GM12878 (cell line): ENCODE measurements around the gene CERT1. TPM values are rescaled to one million over a fixed set of nuclear protein-coding genes. Genes with fewer than 3 reads are reported as not detected.

Experiments used
- ATAC-seq: fragments of 200-7000 bp; cut with Tn5 transposase; 3 replicates; pipeline ENCODE4 v1.9.1; 2020; ENCODE audit warnings: mild to moderate bottlenecking, moderate library complexity
- BruUV-seq: library from RNA; stranded (reverse); fragments of 400-500 nt; replicated peaks from 2 replicates; lab custom pipeline; 2021; lab: Mats Ljungman, UMichigan
- CTCF ChIA-PET: fragments of 300-600 bp; sonication (Branson Sonifier 250); formaldehyde crosslinking; extraction: SDS; loops from one replicate; lab custom pipeline; 2021; ENCODE audit warnings: inconsistent platforms; lab: Yijun Ruan, JAX
- POLR2A ChIA-PET: fragments of 350-600 bp; formaldehyde crosslinking; extraction: SDS; loops from one replicate; lab custom pipeline; 2021; ENCODE audit warnings: inconsistent platforms; lab: Charles Lee
- RAD21 ChIA-PET: fragments of 300-600 bp; sonication (Branson Sonifier 250); formaldehyde crosslinking; loops from one replicate; lab custom pipeline; 2023; ENCODE audit warnings: antibody characterized with exemption; ENCODE audit not compliant: unreplicated experiment; lab: Charles Lee
- SMC1A ChIA-PET: fragments of 300-600 bp; sonication (Branson Sonifier 250); formaldehyde crosslinking; loops from one replicate; lab custom pipeline; 2023; ENCODE audit not compliant: unreplicated experiment, uncharacterized antibody; lab: Charles Lee
- DNase-seq: peaks from one replicate; pipeline ENCODE4 v3.0.0-alpha.2; 2011; ENCODE audit warnings: low read depth, low spot score
- FAIRE-seq: peaks from 3 replicates; lab custom pipeline; 2011; peaks lifted over from hg19 to GRCh38; lab: Jason Lieb, UNC
- H2AFZ ChIP-seq: 2 replicates; pipeline ENCODE4 v1.6.0; 2011; ENCODE audit warnings: low read depth, low read length, control low read depth; ENCODE audit not compliant: control insufficient read depth
- H3K27ac ChIP-seq: 2 replicates; pipeline ENCODE4 v1.5.1; 2011; ENCODE audit warnings: control low read depth; ENCODE audit not compliant: control insufficient read depth, insufficient read depth
- H3K27me3 ChIP-seq, 2 experiments: replicated peaks in 1 of 2; 2 replicates each; pipeline versions ENCODE4 v1.6.0 to v1.6.1; 2011; ENCODE audit warnings: low read length in 1 of 2; ENCODE audit not compliant: control insufficient read depth in 2 of 2, insufficient read depth in 2 of 2
- H3K36me3 ChIP-seq, 2 experiments: 2 replicates each; pipeline ENCODE4 v1.5.1; 2011; ENCODE audit warnings: low read length in 1 of 2; ENCODE audit not compliant: control insufficient read depth in 2 of 2, insufficient read depth in 2 of 2
- H3K4me1 ChIP-seq: 2 replicates; pipeline ENCODE4 v1.6.1; 2011; ENCODE audit warnings: mild to moderate bottlenecking, low read length, moderate library complexity, mixed read lengths; ENCODE audit not compliant: control insufficient read depth, insufficient read depth
- H3K4me2 ChIP-seq: 2 replicates; pipeline ENCODE4 v1.6.0; 2011; ENCODE audit warnings: control low read depth; ENCODE audit not compliant: control insufficient read depth, insufficient read depth
- H3K4me3 ChIP-seq: fragments of 200-600 bp; sonication (generic); 2 replicates; pipeline ENCODE4 v1.5.1; 2016
- H3K79me2 ChIP-seq: 2 replicates; pipeline ENCODE4 v1.6.0; 2011; ENCODE audit warnings: low read length; ENCODE audit not compliant: control insufficient read depth, insufficient read depth
- H3K9ac ChIP-seq: 2 replicates; pipeline ENCODE4 v1.8.0; 2011; ENCODE audit warnings: low read length, control low read depth, mixed read lengths; ENCODE audit not compliant: control insufficient read depth, insufficient read depth
- H3K9me3 ChIP-seq: replicated peaks from 3 replicates; pipeline ENCODE4 v1.5.1; 2011; ENCODE audit warnings: mild to moderate bottlenecking, low read length; ENCODE audit not compliant: control insufficient read depth, insufficient read depth
- H4K20me1 ChIP-seq: 2 replicates; pipeline ENCODE4 v1.6.0; 2011; ENCODE audit not compliant: control insufficient read depth, insufficient read depth
- EGR1 ChIP-seq, 2 experiments: IDR thresholded peaks; 1 replicate in 1 of 2; 2 replicates in 1 of 2; pipeline ENCODE4 v1.6.1; 2011 to 2012; ENCODE audit warnings: low read depth in 2 of 2, low read length in 2 of 2, borderline replicate concordance in 1 of 2, mild to moderate bottlenecking in 1 of 2, moderate library complexity in 1 of 2
- FOXK2 ChIP-seq: fragments of 450-650 bp; IDR thresholded peaks from 2 replicates; pipeline ENCODE4 v1.6.1; 2017; ENCODE audit warnings: mild to moderate bottlenecking, moderate library complexity
- IRF3 ChIP-seq: fragments of 450-650 bp; IDR thresholded peaks from 2 replicates; pipeline ENCODE4 v1.6.1; 2014; ENCODE audit warnings: mild to moderate bottlenecking
- KDM1A ChIP-seq: fragments of 200-600 bp; sonication (generic); IDR thresholded peaks from 2 replicates; pipeline ENCODE4 v1.6.1; 2016; ENCODE audit warnings: borderline replicate concordance
- MEF2B ChIP-seq: fragments of 450-650 bp; IDR thresholded peaks from 2 replicates; pipeline ENCODE4 v1.6.1; 2018; ENCODE audit warnings: mild to moderate bottlenecking, moderate library complexity; ENCODE audit not compliant: partially characterized antibody, poor library complexity, severe bottlenecking
- MYC ChIP-seq: IDR thresholded peaks from 2 replicates; pipeline ENCODE4 v1.6.1; 2011; ENCODE audit warnings: mild to moderate bottlenecking, low read length, moderate library complexity, inconsistent platforms; ENCODE audit not compliant: insufficient read depth, insufficient replicate concordance, insufficient read length, severe bottlenecking
- NR2C1 ChIP-seq: fragments of 450-650 bp; IDR thresholded peaks from 2 replicates; pipeline ENCODE4 v1.6.1; 2017; ENCODE audit warnings: antibody characterized with exemption, mild to moderate bottlenecking, moderate library complexity
- SUPT20H ChIP-seq: IDR thresholded peaks from 2 replicates; pipeline ENCODE4 v1.6.1; 2011; ENCODE audit warnings: low read depth, mild to moderate bottlenecking, low read length, moderate library complexity, borderline replicate concordance; ENCODE audit not compliant: control insufficient read depth
- WGBS: methylation state at CpG from one replicate; pipeline ENCODE4 v1.1.6; 2016; ENCODE audit warnings: low lambda C conversion rate; ENCODE audit not compliant: insufficient replicate concordance, insufficient coverage; ENCODE audit errors: missing lambda C conversion rate; 5-methylcytosine and 5-hydroxymethylcytosine counted together
- in situ Hi-C: fragments of 300-500 bp; cut with MboI; formaldehyde crosslinking; loops from 9 replicates; pipeline ENCODE4 v1.14.3; 2018; ENCODE audit warnings: mixed read lengths
- intact Hi-C: fragments of 100-400 bp; cut with micrococcal nuclease; formaldehyde crosslinking; loops from one replicate; pipeline ENCODE4 v1.14.2; 2022; ENCODE audit not compliant: unreplicated experiment
- polyA plus RNA-seq, 11 experiments: library from polyadenylated mRNA; depleted of rRNA in 4 of 11; unstranded in 6 of 11; stranded (reverse) in 5 of 11; fragments of >200 nt; fragmentation: Nextera tagmentation in 4 of 11; fragmentation: Illumina TruSeq in 1 of 11; extraction: Ambion mirVana in 4 of 11; extraction: Trizol in 1 of 11; gene quantifications; 1 replicate in 1 of 11; 2 replicates in 10 of 11; pipeline versions ENCODE4 v1.2.1 to v1.2.3, GENCODE V29; 2011 to 2016; ENCODE audit warnings: inconsistent platforms in 2 of 11, missing spikeins in 2 of 11, low read depth in 1 of 11
- total RNA-seq, 4 experiments: library from RNA; depleted of rRNA in 3 of 4; stranded (reverse); fragments of >200 nt in 3 of 4; fragmentation: Illumina TruSeq in 1 of 4; extraction: Trizol in 1 of 4; gene quantifications; 2 replicates each; pipeline versions ENCODE4 v1.2.1 to v1.2.3, GENCODE V29; 2013 to 2021

CERT1 gene
- total and polyA plus RNA-seq, 10 of the 15 experiments (the other 5 are each of a cell fraction or from before 2014, with no cell fraction given) = 7.7 to 36.7 (median 25.6) TPM

DNA sequence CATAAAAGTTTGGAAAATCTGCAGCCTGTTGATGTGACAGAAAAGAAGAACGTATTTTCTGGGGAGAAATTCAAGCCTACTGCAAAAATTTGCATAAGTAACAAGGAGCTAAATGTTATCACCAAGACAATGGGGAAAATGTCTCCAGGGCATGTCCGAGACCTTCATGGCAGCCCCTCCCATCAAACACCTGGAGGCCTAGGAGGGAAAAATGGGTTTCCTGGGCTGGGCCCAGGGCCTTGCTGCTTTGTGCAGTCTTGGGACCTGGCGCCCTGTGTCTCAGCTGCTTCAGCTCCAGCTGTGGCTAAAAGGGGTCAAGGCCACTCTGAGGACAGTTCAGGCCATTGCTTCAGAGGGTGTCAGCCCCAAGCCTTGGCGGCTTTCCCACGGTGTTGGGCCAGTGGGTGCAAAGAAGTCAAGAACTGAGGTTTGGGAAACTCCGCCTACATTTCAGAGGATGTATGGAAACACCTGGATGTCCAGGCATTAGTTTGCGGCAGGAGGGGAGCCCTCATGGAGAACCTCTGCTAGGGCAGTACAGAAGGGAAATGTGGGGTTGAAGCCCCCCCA, 13.1 kb downstream of the CERT1 start:
- no peak overlapping the region for H3K9ac ChIP-seq
- ATAC-seq (no peak), FAIRE-seq (no peak)
- in situ Hi-C loops = no loop called here
- no peak overlapping the region for H3K27ac ChIP-seq
- ChIA-PET RAD21 (no interaction called here), CTCF (no interaction called here), SMC1A (interaction anchor here (0.6 kb wide), 1 partner anchor 1111 kb away, joined by 3 read pairs; no protein-coding TSS in a partner anchor), POLR2A (no interaction called here)
- H3K4me1 ChIP-seq = no peaks in the 10 kb centered on the region
- 100% methylated on average over 7 of the region's 7 CpGs for WGBS
- no peak overlapping the region for H2AFZ ChIP-seq
- no peaks in the 10 kb centered on the region for H4K20me1 ChIP-seq
- TF ChIP-seq MEF2B (no peak), MYC (no peak), KDM1A (no peak), FOXK2 (no peak), NR2C1 (no peak), SUPT20H (no peak), EGR1 (IDR thresholded peaks at IDR 0.05; ENCODE audit: borderline replicate concordance in 1 of 2, low read depth in 2 of 2, low read length in 2 of 2) (no peak), IRF3 (no peak)
- TF ChIP-seq, all 136 proteins: peak for 0
- H3K4me2 ChIP-seq = no peak overlapping the region
- H3K4me3 ChIP-seq = no peak overlapping the region
- BruUV-seq = no TSS peak
- H3K79me2 ChIP-seq = peaks cover 20% of the 10 kb centered on the region
- peaks cover 11% of the 10 kb centered on the region; the same call in 2 of the 3 replicates for H3K9me3 ChIP-seq
- H3K27me3 ChIP-seq = no peaks in the 10 kb centered on the region
- intact Hi-C loops = no loop called here
- DNase-seq = no peak
- H3K36me3 ChIP-seq = peaks cover 11 to 18% of the 10 kb centered on the region in 2 experiments
